Measurements from ENCODE around the gene ASMTL.
"Not testable (repeated sequence)": the region's sequence is repeated elsewhere in the genome, so short reads cannot be mapped to it uniquely, and the experiment has no call there.

DNA sequence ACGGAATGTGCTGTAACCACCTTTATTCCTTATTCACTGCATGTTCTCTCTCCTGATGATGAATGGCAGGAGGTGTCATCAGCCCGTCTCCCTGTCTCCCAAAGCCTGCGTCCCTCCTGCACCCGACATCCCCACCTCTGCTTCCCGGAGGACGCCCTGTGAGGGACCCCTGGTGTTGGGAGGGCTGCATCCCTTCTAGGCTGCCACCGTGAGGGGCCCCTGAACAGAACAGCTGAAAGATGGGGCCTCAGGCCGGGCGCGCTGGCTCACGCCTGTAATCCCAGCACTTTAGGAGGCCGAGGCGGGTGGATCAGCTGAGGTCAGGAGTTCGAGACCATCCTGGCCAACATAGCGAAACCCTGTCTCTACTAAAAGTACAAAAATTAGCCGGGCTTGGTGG is 26.4 kb downstream of the ASMTL start:
- TF ChIP-seq EZH2 (IDR thresholded peaks at IDR 0.05; ENCODE audit: insufficient read depth, poor library complexity, severe bottlenecking); EZH2phosphoT487 (IDR thresholded peaks at IDR 0.05; ENCODE audit: insufficient read depth, low read depth): not testable (repeated sequence)
